Measurements from ENCODE around the gene GPR68. TPM values are rescaled to one million over a fixed set of nuclear protein-coding genes. Genes with fewer than 3 reads are reported as not detected.
"Not testable (repeated sequence)": the region's sequence is repeated elsewhere in the genome, so short reads cannot be mapped to it uniquely, and the experiment has no call there.

The GPR68 gene
- polyA plus RNA-seq, 5 donors, result 1.2 to 3.8 (median 2.2) TPM

DNA sequence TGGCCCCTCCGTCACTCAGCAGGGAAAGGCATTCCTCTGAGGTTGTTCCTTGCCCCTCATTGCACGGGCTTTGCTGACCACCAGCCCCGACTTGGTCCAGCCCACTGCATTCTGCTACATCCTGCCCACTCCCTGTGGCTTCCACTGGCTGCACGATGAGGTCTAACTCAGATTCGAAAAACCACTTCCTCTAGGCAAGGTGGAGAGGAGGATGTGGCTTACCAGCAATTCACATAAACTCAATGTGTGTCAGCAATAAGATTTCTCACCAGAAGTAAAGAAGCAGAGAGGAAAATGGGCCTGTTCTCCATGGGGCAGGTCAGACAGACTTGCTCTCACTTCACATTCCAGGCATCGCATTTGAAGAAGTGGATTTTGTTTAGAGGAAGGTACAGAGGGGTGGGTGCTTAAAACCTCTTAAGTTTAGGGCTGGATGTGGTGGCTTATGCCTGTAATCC, 14.7 kb downstream of the GPR68 start:
- no peak for DNase-seq

DNA sequence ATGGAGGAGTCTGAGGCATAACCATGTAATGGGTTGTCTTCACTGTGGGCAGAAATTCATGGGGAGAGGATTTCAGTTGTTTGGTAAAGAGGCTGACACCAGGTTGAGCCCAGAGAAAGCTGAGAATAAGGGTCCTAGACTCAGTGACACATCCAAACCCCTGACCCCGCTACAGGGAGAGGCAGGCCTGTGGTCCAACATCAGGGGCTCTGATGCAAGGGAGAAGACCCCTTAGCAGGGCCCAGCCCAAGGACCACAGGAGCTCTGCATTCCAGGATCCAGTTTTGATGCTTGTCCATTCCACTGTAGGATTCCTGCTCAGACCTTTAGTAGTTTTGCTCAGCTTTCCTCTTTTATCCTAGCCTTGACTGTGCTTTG, 15.5 kb downstream of the GPR68 start:
- DNase-seq, result no peak

DNA sequence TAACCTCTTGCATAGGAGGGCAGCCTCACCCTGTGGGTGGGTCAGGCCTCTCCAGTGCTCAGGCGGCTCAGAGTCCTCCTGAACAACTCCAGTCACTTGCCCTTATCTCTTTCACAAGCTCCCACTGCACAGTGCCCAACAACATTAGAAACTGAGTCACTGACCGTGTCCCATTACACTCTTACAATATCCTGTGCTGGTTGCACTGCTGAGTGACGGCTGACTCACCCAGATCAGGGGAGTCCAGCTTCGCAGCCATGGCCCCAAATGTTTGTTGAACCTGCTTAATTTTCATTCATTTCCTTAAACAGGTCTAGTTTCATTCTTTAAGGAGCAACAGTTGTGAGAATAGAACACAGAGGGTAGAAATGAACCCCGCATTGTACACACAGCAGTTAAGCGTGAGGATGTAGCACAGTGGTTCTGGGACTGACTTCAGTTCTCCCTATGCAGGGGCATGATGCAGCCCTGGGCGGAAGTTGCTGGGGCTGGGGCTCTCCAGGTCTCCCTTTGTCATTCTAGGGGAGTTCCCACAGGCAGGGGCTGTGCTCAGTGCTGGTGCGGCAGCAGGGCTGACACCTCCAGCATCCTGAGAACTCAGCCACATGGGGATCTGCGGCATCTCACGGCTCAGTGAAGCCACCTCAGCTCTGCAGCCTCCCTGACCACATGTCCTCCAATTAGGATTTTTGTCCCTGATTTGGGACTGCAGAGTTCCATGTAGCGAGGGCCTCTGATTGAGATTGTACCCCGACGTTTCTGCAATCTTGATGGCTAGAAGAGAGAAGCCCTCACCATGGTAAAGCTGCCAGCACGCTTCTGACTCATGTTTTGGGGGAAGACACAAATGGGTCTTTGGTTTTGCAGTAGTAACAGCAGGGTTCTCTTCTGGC, 16.1 kb downstream of the GPR68 start:
- DNase-seq, result no peak

DNA sequence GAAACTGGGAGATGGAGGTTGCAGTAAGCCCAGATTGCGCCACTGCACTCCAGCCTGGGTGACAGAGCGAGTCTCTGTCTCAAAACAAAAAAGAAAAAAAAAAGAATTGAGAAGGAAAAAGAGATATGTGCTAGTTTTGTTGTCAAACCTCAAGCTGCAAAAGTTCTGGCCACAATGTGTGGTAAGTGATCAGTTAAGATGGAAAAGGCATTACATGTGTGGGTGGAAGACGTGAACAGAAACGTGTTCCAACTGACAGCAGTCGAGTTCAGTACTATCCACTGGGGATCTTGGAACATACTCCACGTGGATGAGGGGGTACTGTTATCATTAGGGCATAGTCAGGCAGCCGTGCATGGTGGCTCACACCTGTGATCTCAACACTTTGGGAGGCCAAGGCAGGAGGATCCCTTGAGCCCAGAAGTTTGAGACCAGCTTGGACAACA, 17.3 kb downstream of the GPR68 start:
- DNase-seq, result no peak

DNA sequence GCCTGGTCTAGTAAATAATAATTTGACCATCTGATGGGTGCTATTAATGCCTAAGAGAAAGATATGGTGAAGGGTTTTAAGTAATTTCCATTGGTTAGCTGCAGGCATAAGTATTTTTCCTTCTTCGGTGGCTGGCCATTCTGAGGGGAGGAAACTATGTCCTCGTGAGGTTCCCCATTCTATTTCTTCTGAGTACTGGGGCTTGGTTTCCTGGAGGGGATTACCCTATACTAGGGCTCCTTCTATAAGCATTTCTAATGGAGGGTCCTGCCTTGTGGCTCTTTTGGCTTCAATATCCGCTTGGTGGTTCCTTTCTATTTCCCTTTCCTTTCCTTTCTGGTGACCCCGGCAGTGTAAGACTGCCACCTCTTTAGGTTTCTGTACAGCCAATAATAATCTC, 18.1 kb downstream of the GPR68 start:
- not testable (repeated sequence) for DNase-seq

DNA sequence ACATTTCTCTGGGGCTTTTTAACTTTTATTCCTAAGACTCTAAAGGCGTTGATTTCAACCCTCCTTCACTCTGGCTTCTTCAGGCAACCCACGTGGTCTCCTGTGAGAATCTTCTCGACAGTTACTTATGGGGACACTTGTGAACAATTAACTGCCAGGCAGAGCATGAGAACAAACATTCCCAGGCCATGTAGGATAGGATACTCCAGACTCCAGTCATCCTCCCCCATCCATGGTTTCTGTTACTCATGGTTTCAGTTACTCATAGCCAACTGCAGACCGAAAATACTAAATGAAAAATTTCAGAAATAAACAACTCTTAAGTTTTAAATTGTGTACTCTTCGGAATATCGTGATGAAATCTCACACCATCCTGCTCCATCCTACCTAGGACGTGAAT, 19.5 kb downstream of the GPR68 start:
- DNase-seq, result no peak

DNA sequence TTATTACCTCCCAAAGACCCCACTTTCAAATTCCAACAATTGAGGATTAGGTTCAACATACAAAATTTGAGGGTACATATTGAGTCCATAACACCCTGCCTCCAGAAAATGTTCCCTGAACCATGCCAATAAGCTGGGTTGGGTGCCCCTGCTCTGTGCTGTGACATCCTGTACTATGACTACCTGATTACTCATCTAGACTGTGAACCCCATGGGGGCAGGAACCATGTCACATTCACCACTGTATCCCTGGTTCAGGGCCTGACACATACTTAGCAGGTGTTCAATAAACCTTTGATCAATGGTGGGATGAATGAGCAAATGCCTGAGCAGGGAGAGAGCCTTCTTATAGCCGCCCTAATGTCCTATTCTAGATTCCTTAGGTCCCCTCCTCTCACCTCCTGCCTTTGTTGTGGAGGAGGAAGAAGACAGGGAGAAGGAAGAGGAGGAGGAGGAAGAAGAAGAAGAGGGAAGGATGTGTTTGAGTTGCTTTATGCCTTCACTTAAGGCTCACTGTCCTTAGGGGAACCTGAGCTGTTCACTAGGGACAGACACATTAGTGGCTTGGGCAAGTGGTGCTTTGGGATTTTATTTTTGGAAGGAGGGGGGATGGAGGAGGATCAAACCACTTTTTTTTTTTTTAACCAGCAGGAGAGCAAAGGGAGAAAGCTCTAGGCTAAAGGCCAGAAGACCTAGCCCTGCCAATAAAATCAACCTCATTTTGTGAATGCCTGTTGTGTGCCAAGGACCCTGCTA, 21.3 kb downstream of the GPR68 start:
- DNase-seq, result no peak

DNA sequence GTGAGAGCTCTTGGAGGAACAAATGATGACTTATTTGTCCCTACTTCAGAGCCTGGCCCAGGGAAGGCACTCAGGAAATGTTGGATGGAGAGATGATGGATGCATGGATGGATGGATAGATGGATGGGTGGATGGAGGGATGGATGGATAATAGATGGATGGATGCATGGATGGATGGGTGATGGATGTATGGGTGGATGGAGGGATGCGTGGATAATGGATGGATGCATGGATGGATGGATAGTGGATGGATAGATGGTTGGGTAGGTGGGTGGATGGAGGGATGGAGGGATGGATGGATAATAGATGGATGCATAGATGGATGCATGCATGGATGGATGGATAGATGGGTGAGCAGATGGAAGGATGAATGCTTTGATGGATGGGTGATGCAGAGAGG, 23.2 kb downstream of the GPR68 start:
- no peak for DNase-seq

DNA sequence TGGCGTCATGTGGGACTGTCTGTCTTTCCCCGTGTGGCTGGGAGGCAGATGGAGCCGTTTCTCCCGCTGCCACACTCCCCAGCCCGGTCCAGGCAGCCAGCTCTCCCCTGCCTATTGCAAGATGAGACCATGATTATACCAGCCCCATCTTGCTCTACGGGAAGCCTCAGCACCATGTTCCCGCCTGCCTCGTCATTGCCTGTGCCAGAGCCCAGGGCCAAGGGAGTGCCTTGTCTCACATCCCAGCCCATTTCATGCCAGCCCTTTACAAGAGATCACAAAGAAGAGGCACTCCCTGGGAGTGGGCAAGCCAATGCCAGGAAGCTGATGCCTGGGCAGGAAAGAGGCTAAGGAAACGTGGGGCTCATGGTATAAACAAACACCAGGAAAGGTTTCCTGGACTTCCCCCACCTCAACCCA, 23.9 kb downstream of the GPR68 start:
- no peak for DNase-seq

DNA sequence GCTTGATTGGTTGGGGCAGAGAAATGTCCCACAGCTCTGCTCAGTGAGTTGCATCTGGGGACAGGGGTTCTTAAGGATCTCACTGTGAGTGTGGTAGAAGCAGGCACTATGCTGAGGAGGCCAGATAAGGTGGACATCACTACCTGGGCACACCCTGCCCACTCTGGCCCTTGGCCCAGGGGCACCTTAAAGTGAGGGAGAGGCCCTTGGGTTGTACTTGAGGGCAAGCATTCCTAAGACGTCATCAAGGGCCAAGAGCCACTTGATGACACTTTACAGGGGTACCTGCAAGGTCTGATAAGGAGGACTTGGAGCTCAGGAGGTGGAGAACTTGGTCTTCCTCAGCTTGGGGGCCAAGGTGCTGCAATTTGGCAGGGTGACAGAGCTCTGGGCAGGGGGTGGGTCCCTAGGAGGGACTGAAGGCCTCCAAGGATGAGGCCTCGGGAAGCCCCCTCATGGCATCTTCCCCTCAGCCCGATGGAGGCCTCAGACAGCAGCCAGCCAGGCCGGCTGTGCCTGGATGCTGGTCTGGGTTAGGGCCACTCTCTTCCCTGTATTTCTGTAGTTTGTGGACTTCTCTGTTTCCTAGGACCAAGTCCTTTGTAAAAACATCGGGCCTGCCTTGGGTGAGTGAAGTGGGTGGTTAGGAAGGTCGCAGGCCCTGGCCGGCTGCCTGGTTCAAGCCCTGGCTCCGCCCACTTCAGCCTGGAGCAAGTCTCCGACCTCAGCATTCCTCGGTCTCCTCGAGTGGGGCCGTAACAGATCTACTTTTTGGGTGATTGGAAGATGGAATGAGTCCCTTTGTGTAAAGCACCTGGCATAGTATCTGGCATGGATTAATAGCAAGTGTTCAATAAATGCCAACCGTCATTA, 24.8 kb downstream of the GPR68 start:
- DNase-seq, result peak; percentile 52 to 66

DNA sequence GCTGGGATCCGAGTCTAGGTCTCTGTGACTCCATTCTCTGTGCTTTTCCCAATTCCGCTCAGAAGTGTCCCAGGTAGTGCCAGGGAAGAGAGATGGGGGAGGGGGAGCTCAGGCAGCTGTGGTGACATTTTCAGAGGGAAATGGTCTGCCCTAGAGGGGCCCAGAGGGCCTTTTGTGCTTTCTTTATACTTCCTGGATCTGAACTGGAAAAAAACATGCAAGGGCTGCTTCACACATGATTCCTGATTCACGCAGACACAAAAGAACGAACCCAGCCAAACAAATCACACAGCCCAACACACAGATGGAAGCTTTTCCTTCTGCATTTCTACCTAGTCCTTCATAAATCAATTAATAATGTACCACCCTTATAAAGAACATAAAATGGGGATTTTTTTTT, 26.5 kb downstream of the GPR68 start:
- no peak for DNase-seq

DNA sequence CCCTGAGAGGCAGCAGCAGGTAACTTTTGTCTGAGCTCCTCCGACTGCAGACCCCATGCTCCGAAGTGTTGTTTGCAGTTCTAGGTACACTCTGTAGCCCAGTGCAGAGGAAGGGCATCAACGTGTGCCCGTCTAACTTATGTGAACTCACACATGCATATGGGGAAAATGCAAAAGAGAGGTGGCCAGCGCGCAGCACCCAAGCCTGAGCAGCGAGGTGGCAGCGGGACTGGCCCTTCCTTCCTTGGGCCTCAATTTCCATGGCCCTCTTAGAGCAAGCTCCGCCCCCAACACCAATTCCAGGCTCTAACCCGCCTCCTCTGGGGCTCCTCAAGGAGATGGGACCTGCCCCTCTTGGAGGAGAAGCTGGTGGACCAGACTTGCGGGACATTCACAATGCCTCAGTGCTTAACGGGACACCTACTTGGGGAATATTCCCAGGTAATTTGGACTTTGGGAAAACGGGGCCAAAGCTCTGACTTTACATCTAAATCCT, 27.7 kb downstream of the GPR68 start:
- no peak for DNase-seq

DNA sequence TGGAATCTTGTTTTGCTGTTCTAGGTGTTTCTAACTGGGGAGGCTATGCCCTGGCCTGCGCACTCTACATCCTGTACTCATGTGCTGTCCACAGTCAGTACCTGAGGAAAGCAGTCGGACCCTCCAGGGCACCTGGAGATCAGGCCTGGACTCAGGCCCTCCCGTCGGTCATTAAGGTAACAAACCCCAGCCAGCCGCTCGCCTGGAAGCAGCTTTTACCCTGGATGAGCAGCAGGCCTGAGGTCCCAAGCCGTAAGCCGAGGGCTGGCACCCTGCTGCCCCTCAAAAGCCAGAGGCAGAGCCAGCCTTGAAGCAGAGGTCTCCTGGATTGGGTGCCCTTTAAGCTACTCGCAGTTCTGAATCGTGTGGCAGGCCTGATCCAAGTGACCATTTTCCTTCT, 29.1 kb downstream of the GPR68 start:
- no peak for DNase-seq

DNA sequence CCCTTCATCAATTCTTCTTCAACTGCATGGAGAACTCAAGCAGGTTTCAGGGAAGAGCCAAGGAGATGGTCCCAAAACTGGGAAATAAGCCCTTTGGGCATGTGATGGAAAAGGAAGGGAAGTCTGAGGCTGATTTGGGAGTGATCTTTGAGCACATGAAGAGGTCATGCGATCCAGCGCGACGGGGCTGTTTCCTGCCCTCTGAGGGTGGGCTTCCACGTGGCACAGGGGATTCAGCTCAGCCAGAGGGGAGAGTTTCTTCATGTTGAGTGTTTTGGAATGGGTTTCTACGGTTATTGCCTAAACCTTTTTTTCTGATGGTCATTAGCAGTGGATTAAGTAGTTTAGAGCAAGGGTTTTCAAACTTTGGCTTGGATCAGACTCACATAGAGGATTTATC, 30.2 kb downstream of the GPR68 start:
- DNase-seq, result no peak

DNA sequence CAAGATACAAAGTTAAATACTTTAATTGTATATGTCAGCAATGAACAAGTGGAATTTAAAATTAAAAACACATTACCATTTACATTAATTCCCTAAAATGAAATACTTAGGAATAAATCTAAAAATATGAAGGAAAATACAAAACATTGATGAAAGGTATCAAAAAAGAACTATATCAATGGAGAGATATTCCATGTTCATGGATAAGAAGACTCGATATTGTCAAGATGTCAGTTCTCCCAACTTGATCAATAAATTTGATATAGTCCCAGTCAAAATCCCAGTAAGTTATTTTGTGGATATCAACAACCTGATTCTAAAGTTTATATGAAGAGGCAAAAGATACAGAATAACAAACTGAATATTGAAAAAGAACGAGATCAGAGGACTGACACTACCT, 33.5 kb downstream of the GPR68 start:
- DNase-seq, result no peak

DNA sequence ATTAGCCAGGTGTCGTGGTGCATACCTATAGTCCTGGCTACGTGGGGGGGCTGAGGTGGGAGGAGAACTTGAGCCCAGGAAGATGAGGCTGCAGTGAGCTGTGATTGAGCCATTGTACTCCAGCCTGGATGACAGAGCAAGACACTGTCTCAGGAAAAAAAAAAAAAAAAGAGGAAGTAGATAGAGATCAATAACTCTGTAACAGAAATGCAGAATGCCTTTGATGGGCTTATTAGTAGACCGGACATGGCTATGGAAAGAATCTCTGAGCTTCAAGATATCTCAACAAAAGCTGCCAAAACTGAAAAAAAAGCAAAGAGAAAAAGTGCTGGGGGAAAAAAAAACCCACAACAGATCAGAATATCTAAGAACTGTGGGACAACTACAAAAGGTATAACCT, 37.5 kb downstream of the GPR68 start:
- DNase-seq, result no peak

DNA sequence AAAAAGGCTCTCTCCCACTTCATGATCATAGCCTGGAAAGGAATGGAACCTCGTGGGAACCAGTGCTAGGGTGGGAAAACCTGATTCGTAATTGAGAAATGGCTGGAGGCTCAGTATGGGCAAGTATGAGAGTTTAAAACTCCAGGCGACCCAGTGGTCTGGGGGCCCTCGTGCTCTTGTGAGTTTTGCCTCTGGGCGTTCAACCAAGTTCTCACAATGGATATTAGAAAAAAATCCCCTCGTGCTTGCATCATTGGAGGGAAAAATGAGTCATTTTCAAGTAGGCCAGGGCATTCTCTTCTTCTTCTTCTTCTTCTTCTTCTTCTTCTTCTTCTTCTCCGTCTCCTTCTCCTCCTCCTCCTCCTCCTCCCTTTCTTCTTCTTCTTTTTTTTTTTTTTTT, 39.0 kb downstream of the GPR68 start:
- DNase-seq, result no peak

DNA sequence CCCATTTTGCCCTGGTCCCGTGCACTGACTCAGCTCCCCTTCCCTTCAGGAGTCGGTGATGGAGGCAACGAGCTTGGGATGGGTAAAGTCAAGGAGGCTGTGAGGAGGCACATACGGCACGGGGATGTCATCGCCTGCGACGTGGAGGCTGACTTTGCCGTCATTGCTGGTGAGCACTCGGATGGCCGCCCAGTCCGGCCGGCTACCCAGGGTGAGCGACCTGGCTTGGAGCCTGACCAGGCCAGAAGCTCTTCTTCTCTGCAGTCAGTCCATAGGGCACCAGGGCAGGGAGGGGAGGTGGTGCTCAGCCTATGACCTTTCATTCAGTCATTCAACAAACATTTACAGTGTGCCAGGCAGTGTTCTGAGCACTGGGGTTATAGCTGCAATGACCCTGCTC, 39.8 kb downstream of the GPR68 start:
- DNase-seq, result no peak

DNA sequence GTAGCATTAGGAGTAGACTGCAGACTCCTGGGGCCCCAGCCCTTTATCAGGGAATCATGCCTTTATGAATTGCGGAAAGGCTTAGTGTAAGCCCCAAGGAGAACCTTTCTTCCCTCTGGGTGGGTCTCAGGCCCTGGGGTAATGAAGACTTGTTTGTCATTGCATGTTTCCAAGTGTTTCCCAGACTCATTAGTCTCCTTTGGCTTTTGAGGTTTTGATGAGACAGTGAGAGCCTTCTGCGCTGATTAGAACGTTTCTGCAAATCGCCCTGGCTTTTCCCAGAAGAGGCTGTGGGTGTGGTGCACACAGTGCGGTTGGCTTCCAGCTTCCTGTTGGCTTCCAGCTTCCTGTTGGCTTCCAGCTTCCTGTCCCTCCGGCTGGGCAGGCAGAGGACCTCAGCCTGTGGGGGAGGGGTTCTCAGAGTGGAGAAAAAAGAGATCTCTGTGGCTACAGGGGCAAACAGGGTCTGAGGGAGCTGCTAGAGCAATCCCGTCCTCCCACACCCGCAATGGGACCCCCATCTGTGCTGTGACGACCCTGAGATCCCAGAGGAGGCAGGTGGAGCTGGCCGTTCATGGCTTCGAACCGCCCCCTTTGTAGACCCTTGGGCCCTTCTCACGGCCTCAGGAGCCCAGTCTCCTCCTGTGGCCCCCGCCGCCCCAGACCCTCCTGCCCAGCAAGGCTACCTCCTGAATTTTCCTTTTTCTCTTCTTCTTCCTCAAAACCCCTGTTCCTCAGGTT, 42.1 kb downstream of the GPR68 start:
- DNase-seq, result no peak

DNA sequence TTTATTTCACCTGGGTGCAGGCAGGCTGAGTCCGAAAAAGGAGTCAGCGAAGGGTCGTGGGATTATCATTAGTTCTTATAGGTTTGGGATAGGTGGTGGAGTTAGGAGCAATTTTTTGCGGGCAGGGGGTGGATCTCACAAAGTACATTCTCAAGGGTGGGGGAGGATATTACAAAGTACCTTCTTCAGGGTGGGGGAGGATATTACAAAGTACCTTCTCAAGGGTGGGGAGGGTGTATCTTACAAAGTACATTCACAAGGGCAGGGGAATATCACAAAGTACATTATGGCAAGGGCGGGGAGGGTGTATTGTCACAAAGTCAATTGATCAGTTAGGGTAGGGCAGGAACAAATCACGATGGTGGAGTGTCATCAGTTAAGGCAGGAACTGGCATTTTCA, 43.7 kb downstream of the GPR68 start:
- DNase-seq, result not testable (repeated sequence)

DNA sequence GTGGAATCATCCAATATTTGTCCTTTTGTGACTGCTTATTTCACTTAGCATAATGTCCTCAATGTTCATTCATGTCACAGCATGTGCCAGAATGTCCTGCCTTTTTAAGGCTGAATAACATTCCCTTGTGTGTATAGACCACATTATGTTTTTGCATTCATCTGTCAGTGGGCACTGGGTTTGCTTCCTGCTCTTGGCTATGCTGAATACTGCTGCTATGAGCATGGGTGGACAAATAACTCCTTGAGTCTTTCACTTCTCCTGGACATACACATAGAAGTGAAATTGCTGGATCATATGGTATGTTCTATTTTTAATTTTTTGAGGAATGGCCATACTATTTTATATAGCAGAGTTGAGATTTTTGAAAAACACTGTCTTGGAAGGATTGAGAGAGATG, 46.9 kb downstream of the GPR68 start:
- DNase-seq, result no peak

Measured in right lung (tissue), 5 donors.